OCI-LY7 (cell line): ENCODE measurements around the gene PEX14. TPM values are rescaled to one million over a fixed set of nuclear protein-coding genes. Genes with fewer than 3 reads are reported as not detected.

ENCODE experiments used
- BruUV-seq: library from RNA; stranded (reverse); fragments of 400-500 nt; replicated peaks from 2 replicates; lab custom pipeline; 2021; lab: Mats Ljungman, UMichigan
- CTCF ChIA-PET: fragments of 300-600 bp; sonication (Branson Sonifier 250); formaldehyde crosslinking; loops from one replicate; lab custom pipeline; 2022; ENCODE audit warnings: antibody characterized with exemption; ENCODE audit not compliant: unreplicated experiment; lab: Charles Lee
- POLR2A ChIA-PET: fragments of 300-600 bp; sonication (Branson Sonifier 250); formaldehyde crosslinking; loops from one replicate; lab custom pipeline; 2022; ENCODE audit warnings: antibody characterized with exemption; lab: Charles Lee
- DNase-seq: peaks from one replicate; pipeline ENCODE4 v3.0.0-alpha.2; 2015; ENCODE audit warnings: low spot score
- H2AFZ ChIP-seq: fragments of 200-600 bp; sonication (generic), shearing (Covaris generic); 2 replicates; pipeline ENCODE4 v1.6.1; 2014; ENCODE audit warnings: mild to moderate bottlenecking, antibody characterized with exemption, low read length, moderate library complexity
- H3K27ac ChIP-seq: fragments of 200-600 bp; sonication (generic); 2 replicates; pipeline ENCODE4 v1.5.1; 2014; ENCODE audit warnings: mixed run types, low read depth, mild to moderate bottlenecking, moderate library complexity, low read length, inconsistent platforms; ENCODE audit not compliant: poor library complexity, severe bottlenecking
- H3K36me3 ChIP-seq: fragments of 200-600 bp; sonication (generic); 2 replicates; pipeline ENCODE4 v1.6.1; 2014; ENCODE audit warnings: mild to moderate bottlenecking, antibody characterized with exemption, low read length, moderate library complexity, mixed read lengths; ENCODE audit not compliant: insufficient read depth
- H3K4me1 ChIP-seq: fragments of 200-600 bp; sonication (generic); 2 replicates; pipeline ENCODE4 v1.5.1; 2014; ENCODE audit warnings: mild to moderate bottlenecking, low read length; ENCODE audit not compliant: insufficient read depth, poor library complexity, severe bottlenecking
- H3K4me2 ChIP-seq: fragments of 200-600 bp; sonication (generic); 2 replicates; pipeline ENCODE4 v1.6.1; 2014; ENCODE audit warnings: mild to moderate bottlenecking, low read length
- H3K4me3 ChIP-seq: fragments of 200-600 bp; sonication (generic); 2 replicates; pipeline ENCODE4 v1.5.1; 2014; ENCODE audit warnings: mild to moderate bottlenecking, low read depth, low read length; ENCODE audit not compliant: poor library complexity, severe bottlenecking
- H3K79me2 ChIP-seq: fragments of 200-600 bp; sonication (generic); 2 replicates; pipeline ENCODE4 v1.6.1; 2016; ENCODE audit warnings: low read depth, mild to moderate bottlenecking, low read length, moderate library complexity, mixed read lengths; ENCODE audit not compliant: insufficient read depth
- H3K9me2 ChIP-seq: fragments of 200-600 bp; sonication (generic); 2 replicates; pipeline ENCODE4 v1.6.1; 2016; ENCODE audit warnings: mild to moderate bottlenecking, low read length, mixed read lengths; ENCODE audit not compliant: insufficient read depth
- H3K9me3 ChIP-seq: fragments of 200-600 bp; sonication (generic); 2 replicates; pipeline ENCODE4 v1.6.1; 2014; ENCODE audit warnings: mild to moderate bottlenecking, mixed run types, low read length, mixed read lengths
- H4K20me1 ChIP-seq: fragments of 200-600 bp; sonication (generic); 2 replicates; pipeline ENCODE4 v1.6.1; 2014; ENCODE audit warnings: mild to moderate bottlenecking, antibody characterized with exemption, low read length, moderate library complexity, mixed read lengths; ENCODE audit not compliant: insufficient read depth
- EZH2phosphoT487 ChIP-seq: fragments of 200-600 bp; sonication (generic); IDR thresholded peaks from 2 replicates; pipeline ENCODE4 v1.6.1; 2018; ENCODE audit warnings: low read depth, borderline replicate concordance, mild to moderate bottlenecking, mixed run types, antibody characterized with exemption, low read length, moderate library complexity, mixed read lengths
- intact Hi-C: fragments of 100-400 bp; cut with micrococcal nuclease; formaldehyde crosslinking; loops from one replicate; pipeline ENCODE4 v1.10.0; 2022; ENCODE audit not compliant: unreplicated experiment
- total RNA-seq, 2 experiments: library from RNA; depleted of rRNA in 1 of 2; stranded (reverse); fragments of >200 nt in 1 of 2; shearing (Covaris generic) in 1 of 2; gene quantifications; 2 replicates each; pipeline ENCODE4 v1.2.3, GENCODE V29; 2014 to 2022
- TF ChIP-seq, protein P1 (sequence below): fragments of 200-600 bp; sonication (generic); conservative IDR thresholded peaks from 2 replicates; pipeline ENCODE4 v1.5.1; 2014; ENCODE audit warnings: mild to moderate bottlenecking, antibody characterized with exemption, low read length, moderate library complexity, mixed read lengths

PEX14 gene
- total RNA-seq, 2 experiments from 2014 or later: 14.6 to 24.3 TPM

DNA sequence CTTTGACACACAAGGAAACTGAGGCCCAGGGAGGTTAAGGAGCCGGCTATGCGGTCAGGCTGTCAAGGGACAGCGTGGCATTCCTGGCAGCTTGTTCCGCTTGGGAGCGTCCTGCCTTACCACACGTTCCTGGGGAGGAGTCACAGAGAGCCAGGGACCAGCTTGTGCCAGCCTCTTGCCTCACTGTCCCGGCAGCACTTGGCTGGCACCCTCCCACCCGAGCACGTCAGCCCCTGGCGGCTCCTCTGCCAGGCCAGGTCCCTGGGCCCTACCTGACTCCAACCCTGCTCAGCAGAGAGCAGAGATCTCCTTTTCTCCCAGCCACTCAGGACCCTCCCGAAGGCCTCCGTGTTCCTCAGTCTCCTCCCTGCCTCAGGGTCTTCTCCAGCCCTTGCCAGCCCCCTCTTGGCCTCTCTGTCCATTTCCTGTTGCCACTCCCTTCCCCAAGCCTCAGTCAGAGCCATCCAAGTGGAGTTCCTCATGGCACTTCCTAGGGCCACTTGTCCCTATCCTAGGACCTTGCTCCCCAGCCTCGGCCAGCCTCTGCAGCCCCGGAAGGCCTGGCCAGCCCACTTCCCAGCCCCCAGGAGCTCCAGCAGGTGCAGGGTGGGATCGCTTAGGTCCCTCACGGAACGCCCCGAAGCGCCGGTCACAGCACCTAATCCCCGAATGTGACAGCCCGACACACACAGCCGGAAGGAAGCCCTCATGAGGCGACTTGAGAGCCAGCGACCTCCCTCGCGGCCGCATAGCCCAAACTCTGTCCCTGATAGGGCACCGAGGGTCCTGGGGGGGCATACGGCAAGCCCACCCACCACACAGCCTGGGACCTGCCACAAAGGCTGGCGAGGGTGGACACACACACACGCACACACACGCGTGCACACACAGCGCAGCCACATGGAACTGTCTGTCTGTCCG lies 191.4 kb downstream of the PEX14 start:
- ChIA-PET POLR2A (interaction anchor here (0.6 kb wide), 1 partner anchor 269 kb away, joined by 3 read pairs; no protein-coding TSS in a partner anchor), CTCF (no interaction called here)
- Histone ChIP-seq H3K4me1 (no peaks in the 10 kb centered on the region), H3K36me3 (no peaks in the 10 kb centered on the region), H3K9me3 (no peaks in the 10 kb centered on the region), H3K27ac (no peak overlapping the region), H3K4me3 (no peak overlapping the region), H4K20me1 (no peaks in the 10 kb centered on the region; the same call in 1 of the 2 replicates), H3K79me2 (no peaks in the 10 kb centered on the region), H3K9me2 (no peaks in the 10 kb centered on the region), H3K4me2 (no peak overlapping the region), H2AFZ (no peak overlapping the region)
- TF ChIP-seq, protein P1, sequence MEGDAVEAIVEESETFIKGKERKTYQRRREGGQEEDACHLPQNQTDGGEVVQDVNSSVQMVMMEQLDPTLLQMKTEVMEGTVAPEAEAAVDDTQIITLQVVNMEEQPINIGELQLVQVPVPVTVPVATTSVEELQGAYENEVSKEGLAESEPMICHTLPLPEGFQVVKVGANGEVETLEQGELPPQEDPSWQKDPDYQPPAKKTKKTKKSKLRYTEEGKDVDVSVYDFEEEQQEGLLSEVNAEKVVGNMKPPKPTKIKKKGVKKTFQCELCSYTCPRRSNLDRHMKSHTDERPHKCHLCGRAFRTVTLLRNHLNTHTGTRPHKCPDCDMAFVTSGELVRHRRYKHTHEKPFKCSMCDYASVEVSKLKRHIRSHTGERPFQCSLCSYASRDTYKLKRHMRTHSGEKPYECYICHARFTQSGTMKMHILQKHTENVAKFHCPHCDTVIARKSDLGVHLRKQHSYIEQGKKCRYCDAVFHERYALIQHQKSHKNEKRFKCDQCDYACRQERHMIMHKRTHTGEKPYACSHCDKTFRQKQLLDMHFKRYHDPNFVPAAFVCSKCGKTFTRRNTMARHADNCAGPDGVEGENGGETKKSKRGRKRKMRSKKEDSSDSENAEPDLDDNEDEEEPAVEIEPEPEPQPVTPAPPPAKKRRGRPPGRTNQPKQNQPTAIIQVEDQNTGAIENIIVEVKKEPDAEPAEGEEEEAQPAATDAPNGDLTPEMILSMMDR: no peak
- no peak for TF ChIP-seq EZH2phosphoT487
- intact Hi-C loops: no loop called here
- DNase-seq: no peak
- BruUV-seq: no TSS peak

DNA sequence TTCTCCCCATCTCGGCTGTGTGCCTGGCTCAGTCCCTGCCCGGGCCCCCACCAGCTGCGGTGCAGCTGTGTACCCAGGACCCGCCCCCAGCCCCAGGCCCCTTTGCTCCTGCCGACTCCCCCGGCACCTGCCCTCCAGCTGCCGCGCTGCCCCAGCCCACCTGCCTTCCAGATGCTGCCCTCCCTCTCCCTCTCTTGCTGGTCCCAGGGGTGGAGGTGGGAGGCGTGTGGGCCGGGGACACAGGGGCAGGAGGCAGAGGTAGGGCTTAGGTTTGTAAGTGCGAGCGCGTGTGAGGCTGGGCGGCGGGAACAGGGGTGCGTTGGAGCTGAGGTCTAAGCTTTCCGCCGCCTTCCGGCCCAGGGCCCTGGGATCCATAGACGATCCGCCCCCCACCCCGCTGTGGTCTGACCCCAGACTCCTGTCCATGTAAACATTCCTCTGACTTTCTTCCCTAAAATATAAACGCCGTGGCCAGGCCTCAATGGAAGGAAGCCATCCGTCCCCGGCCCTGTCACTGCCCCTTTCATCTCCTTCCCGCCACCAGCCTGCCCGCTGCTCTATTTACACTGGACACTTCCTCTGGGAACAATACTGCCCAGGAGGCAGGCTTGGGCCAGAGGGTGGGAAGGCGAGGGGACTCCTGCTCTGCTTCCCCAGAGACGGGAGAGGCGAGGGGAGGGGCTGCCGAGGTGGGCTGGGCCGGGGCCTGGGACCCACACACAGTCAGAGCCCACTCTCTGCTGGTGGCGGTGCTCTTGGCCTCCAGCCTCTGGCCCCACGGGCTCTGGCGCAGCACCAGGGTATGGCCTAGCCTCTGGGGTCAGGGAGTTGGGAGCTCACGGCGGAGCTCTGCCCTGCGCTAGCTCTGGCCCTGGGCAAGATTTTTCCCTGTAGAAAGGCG lies 193.4 kb downstream of the PEX14 start:
- Histone ChIP-seq H2AFZ (no peak overlapping the region), H3K4me3 (no peak overlapping the region), H3K4me2 (no peak overlapping the region), H3K27ac (no peak overlapping the region), H4K20me1 (no peaks in the 10 kb centered on the region; the same call in 1 of the 2 replicates), H3K36me3 (no peaks in the 10 kb centered on the region), H3K9me2 (no peaks in the 10 kb centered on the region), H3K4me1 (no peaks in the 10 kb centered on the region), H3K79me2 (no peaks in the 10 kb centered on the region), H3K9me3 (no peaks in the 10 kb centered on the region)
- no peak for DNase-seq
- TF ChIP-seq, protein P1: no peak
- TF ChIP-seq EZH2phosphoT487: no peak
- no TSS peak for BruUV-seq
- ChIA-PET POLR2A (no interaction called here), CTCF (no interaction called here)
- intact Hi-C loops: no loop called here
